22Rv1 (cell line): ENCODE measurements around the gene ZNF831.

Experiments
- H3K27ac ChIP-seq: fragments of 450-650 bp; 2 replicates; pipeline ENCODE4 v1.5.1; 2017
- CTCF ChIP-seq: fragments of 450-650 bp; IDR thresholded peaks from 2 replicates; pipeline ENCODE4 v1.5.1; 2017; ENCODE audit warnings: mild to moderate bottlenecking
- ZFX ChIP-seq: fragments of 450-650 bp; IDR thresholded peaks from 2 replicates; pipeline ENCODE4 v1.6.1; 2017; ENCODE audit warnings: antibody characterized with exemption, borderline replicate concordance

Gene ZNF831

DNA sequence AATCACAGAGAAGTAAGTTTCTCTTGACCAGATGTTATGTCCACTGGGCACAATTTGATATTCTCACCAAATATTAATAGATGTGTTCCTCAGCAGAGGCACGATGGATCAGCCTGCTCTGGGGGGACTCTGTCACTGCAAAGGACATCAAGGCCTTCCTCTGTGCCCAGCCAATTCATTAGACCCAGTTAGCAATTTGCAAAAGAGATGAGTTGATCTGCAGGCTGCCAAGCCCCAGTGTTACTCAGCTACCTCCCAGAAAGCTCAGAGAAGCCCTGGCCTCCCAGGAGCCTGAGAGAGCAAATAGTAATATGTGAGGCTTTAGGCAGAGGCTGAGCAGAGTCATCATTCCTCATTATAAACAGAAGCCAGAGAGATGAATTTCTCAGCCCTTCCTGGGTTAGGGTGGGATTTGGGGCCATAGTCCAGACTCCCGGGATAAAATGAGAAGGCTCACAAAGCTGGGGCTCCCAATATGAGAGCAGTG lies 54.2 kb downstream of the ZNF831 start:
- no peak overlapping the region for H3K27ac ChIP-seq
- no peak for TF ChIP-seq CTCF
- no peak for TF ChIP-seq ZFX

- TF ChIP-seq CTCF (no peak), ZFX (no peak)
These were observed 55.6 kb downstream of the ZNF831 start for GRCh38 chr20:59219211-59219610.

GRCh38 chr20:59220161-59220560 lies 56.5 kb downstream of the ZNF831 start:
- no peak for TF ChIP-seq ZFX
- TF ChIP-seq CTCF: no peak

More at GRCh38 chr20:59219211-59219610, 55.6 kb downstream of the ZNF831 start:
- H3K27ac ChIP-seq: no peak overlapping the region

GRCh38 chr20:59221049-59221706 lies 57.6 kb downstream of the ZNF831 start:
- TF ChIP-seq ZFX (no peak), CTCF (no peak)
- no peak overlapping the region for H3K27ac ChIP-seq

More at GRCh38 chr20:59220161-59220560, 56.5 kb downstream of the ZNF831 start:
- H3K27ac ChIP-seq: no peak overlapping the region

GRCh38 chr20:59221707-59222252 lies 58.2 kb downstream of the ZNF831 start:
- no peak overlapping the region for H3K27ac ChIP-seq
- TF ChIP-seq CTCF: no peak
- TF ChIP-seq ZFX: no peak

GRCh38 chr20:59222253-59223181 lies 58.9 kb downstream of the ZNF831 start:
- TF ChIP-seq ZFX: no peak
- TF ChIP-seq CTCF: peak; percentile 97
- H3K27ac ChIP-seq: no peak overlapping the region

DNA sequence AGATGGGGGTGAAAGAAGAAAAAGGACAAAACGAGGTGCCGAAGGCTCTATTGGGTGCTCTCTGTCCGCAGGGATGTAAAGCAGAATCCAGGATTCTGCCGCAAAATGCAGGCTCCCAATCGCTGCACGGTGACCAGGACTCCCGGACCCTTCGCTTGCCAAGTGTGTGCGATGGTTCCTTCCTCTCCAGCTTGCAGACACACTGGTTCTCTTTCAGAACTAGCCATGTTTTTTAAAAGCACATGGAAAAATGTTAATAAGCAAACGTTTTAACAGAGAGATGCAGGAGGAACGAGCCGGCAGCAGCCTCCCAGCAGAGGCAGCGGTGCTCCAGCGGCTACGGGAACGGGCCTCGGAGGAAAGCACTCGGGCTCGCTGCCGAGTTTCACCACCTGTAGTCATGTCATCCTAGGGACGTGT lies 59.6 kb downstream of the ZNF831 start:
- no peak for TF ChIP-seq ZFX
- no peak for TF ChIP-seq CTCF
- H3K27ac ChIP-seq: no peak overlapping the region
